ENCODE results near the gene YWHAB. TPM values are rescaled to one million over a fixed set of nuclear protein-coding genes. Genes with fewer than 3 reads are reported as not detected.

The YWHAB gene
- total and polyA plus RNA-seq, 2 donors (not counting 3 experiments of a cell fraction or from before 2014, with no cell fraction given) = 65.9 to 255 TPM

DNA sequence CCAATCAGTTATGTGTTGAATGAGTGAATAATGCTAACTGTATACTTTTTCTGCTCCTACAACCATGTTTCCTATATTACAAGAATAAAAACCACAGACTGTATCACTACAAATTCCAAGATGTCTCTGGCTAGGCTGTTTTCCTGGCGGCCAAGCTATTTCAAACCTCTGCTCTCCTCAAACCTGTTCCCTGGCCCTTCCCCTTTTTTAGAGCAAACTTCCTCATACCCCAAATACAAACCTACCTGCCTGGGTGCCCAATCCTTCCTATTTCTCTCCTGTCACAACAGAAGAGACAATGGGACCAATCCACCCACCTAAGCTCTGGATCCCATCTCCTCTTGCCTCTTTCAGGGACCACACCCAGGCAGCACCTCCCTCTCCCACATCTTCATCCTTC lies 67.2 kb downstream of the YWHAB start:
- CTCF ChIA-PET = interaction anchor here (1.6 to 2.4 kb wide), 2 partner anchors 10 to 338 kb away, joined by 3 to 7 read pairs; no protein-coding TSS in a partner anchor
- H3K9me1 ChIP-seq (replicated peaks; ENCODE audit: control insufficient read depth, extremely low read depth, insufficient read depth, low read length) = no peaks in the 10 kb centered on the region
- no peak for DNase-seq (ENCODE audit: low read depth, low spot score)
- H3K4me1 ChIP-seq (ENCODE audit: control insufficient read depth, extremely low read depth, insufficient read depth, low read length) = no peaks in the 10 kb centered on the region
- no peak overlapping the region for H3K9ac ChIP-seq (replicated peaks; ENCODE audit: extremely low read depth, insufficient read depth, low read length)
- H3K27me3 ChIP-seq (ENCODE audit: control insufficient read depth in 2 of 2, insufficient read depth in 2 of 2, low read length in 2 of 2) = no peaks in the 10 kb centered on the region
- no peak for TF ChIP-seq JUN (IDR thresholded peaks at IDR 0.05; ENCODE audit: borderline replicate concordance, insufficient read depth, insufficient read length, low read depth)
- no peak for TF ChIP-seq POLR2AphosphoS5 (IDR thresholded peaks at IDR 0.05; ENCODE audit: insufficient read depth, low read depth, low read length)
- no peak for TF ChIP-seq GATA2 (IDR thresholded peaks at IDR 0.05; ENCODE audit: insufficient read depth, insufficient read length, low read depth, low read length)
- no peak for FAIRE-seq
- peaks cover 35% of the 10 kb centered on the region for H3K79me2 ChIP-seq (ENCODE audit: control insufficient read depth, insufficient read depth, low read length)
- no peak overlapping the region for H2AFZ ChIP-seq (ENCODE audit: low read depth, low read length)
- H3K27ac ChIP-seq (ENCODE audit: insufficient read depth, low read depth, low read length) = no peak overlapping the region
- H3K9me3 ChIP-seq (replicated peaks; ENCODE audit: control insufficient read depth, insufficient read depth, low read length) = no peaks in the 10 kb centered on the region
- intact Hi-C loops (cut with micrococcal nuclease) (no loop called here), dilution Hi-C loops (cut with MboI; ENCODE audit: extremely low pct_ligation_motif_present, low sequenced_read_pairs) (no loop called here)
- POLR2A ChIA-PET = no interaction called here
- H3K36me3 ChIP-seq (ENCODE audit: control insufficient read depth in 2 of 2, extremely low read depth in 1 of 2, insufficient read depth in 2 of 2, low read length in 2 of 2) = peaks cover 51 to 57% of the 10 kb centered on the region in 2 experiments
- H3K4me3 ChIP-seq (replicated peaks in 1 of 3; ENCODE audit: insufficient read depth in 1 of 3, low read depth in 1 of 3, low read length in 3 of 3) = no peak overlapping the region
- no peak overlapping the region for H3K4me2 ChIP-seq (ENCODE audit: insufficient read depth, low read length)
- no peaks in the 10 kb centered on the region for H4K20me1 ChIP-seq (replicated peaks; ENCODE audit: control insufficient read depth, extremely low read depth, insufficient read depth, low read length)
- BruUV-seq (replicated peaks) = no TSS peak

DNA sequence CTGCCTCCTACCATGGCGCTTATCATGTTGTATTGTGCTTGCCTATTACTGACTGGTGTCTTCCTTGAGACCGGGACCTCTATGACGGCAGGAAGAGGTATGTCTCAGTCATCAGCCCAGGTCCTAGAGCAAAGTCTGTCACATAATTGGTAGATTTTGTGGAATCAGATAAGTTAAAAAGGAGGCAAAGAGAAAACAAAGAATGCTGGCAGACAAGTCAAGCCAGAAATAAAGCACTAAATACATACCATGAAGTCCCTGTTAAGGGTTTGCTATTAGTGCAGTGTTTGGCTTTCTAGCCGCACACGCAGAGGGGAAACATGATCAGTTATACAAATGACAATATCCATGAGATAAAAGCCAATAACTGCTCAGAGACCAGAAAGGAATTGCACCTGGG lies 68.7 kb downstream of the YWHAB start:
- dilution Hi-C loops (cut with MboI; ENCODE audit: extremely low pct_ligation_motif_present, low sequenced_read_pairs) = no loop called here
- Histone ChIP-seq H3K27ac (ENCODE audit: insufficient read depth, low read depth, low read length) (no peak overlapping the region), H3K4me2 (ENCODE audit: insufficient read depth, low read length) (no peak overlapping the region), H3K36me3 (ENCODE audit: control insufficient read depth in 2 of 2, extremely low read depth in 1 of 2, insufficient read depth in 2 of 2, low read length in 2 of 2) (peaks cover 49 to 51% of the 10 kb centered on the region in 2 experiments), H3K4me3 (replicated peaks in 1 of 3; ENCODE audit: insufficient read depth in 1 of 3, low read depth in 1 of 3, low read length in 3 of 3) (no peak overlapping the region), H3K79me2 (ENCODE audit: control insufficient read depth, insufficient read depth, low read length) (peaks cover 50% of the 10 kb centered on the region), H3K9me3 (replicated peaks; ENCODE audit: control insufficient read depth, insufficient read depth, low read length) (no peaks in the 10 kb centered on the region), H3K4me1 (ENCODE audit: control insufficient read depth, extremely low read depth, insufficient read depth, low read length) (peaks cover 12% of the 10 kb centered on the region), H3K9ac (replicated peaks; ENCODE audit: extremely low read depth, insufficient read depth, low read length) (no peak overlapping the region), H2AFZ (ENCODE audit: low read depth, low read length) (no peak overlapping the region), H4K20me1 (replicated peaks; ENCODE audit: control insufficient read depth, extremely low read depth, insufficient read depth, low read length) (no peaks in the 10 kb centered on the region), H3K27me3 (ENCODE audit: control insufficient read depth in 2 of 2, insufficient read depth in 2 of 2, low read length in 2 of 2) (no peaks in the 10 kb centered on the region), H3K9me1 (replicated peaks; ENCODE audit: control insufficient read depth, extremely low read depth, insufficient read depth, low read length) (no peaks in the 10 kb centered on the region)
- FAIRE-seq = no peak
- ChIA-PET CTCF (interaction anchor here (1.6 kb wide), 1 partner anchor 336 kb away, joined by 3 read pairs; no protein-coding TSS in a partner anchor), POLR2A (no interaction called here)
- DNase-seq (ENCODE audit: low read depth, low spot score) = no peak
- intact Hi-C loops (cut with micrococcal nuclease) = no loop called here
- TF ChIP-seq POLR2AphosphoS5 (IDR thresholded peaks at IDR 0.05; ENCODE audit: insufficient read depth, low read depth, low read length) (no peak), JUN (IDR thresholded peaks at IDR 0.05; ENCODE audit: borderline replicate concordance, insufficient read depth, insufficient read length, low read depth) (no peak)
- BruUV-seq (replicated peaks) = no TSS peak
